Middle frontal gyrus (tissue), 1 donor: ENCODE results near the gene INSRR.

Experiments
- DNase-seq: peaks from one replicate; pipeline ENCODE4 v3.0.0-alpha.2; 2015; ENCODE audit warnings: low spot score; ENCODE audit errors: extremely low spot score

The INSRR gene

DNA sequence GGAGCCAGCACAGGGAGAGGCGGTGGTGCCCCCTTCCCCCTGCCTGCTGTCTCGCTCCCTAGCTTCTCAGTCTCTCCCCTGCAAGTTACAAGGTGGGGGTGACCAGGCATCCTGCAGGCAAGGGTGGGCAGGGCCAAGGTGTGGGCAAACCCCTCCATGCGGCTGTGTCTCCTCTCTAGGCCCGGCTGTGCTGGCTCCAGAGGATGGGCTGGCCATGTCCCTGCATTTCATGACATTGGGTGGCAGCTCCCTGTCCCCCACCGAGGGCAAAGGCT is 16.4 kb upstream of the INSRR start:
- DNase-seq: no peak

GRCh38 chr1:156874572-156875340 is 15.8 kb upstream of the INSRR start:
- no peak for DNase-seq

DNA sequence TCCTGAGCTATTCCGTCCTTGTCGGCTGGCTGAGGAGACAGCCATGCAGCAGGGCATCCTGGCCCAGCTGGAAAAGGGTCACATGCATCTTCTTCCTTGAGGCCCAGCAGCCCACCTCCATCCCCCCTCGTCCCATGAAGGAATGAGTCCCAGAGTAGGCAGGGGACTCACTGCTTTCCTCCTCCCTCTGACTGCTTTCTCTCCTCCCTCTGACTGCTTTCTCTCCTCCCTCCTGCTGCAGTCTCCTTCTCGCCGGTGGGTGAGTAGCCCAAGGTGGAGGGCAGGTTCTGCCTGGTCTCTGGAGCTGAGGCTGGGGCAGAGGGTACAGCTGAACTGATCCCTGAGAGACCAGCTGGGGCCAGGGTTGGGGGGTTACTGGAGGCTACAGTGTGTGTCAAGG is 15.2 kb upstream of the INSRR start:
- no peak for DNase-seq

GRCh38 chr1:156873659-156874058 is 14.7 kb upstream of the INSRR start:
- no peak for DNase-seq

GRCh38 chr1:156869455-156869854 is 10.5 kb upstream of the INSRR start:
- no peak for DNase-seq

GRCh38 chr1:156868341-156868740 is 9.4 kb upstream of the INSRR start:
- no peak for DNase-seq

DNA sequence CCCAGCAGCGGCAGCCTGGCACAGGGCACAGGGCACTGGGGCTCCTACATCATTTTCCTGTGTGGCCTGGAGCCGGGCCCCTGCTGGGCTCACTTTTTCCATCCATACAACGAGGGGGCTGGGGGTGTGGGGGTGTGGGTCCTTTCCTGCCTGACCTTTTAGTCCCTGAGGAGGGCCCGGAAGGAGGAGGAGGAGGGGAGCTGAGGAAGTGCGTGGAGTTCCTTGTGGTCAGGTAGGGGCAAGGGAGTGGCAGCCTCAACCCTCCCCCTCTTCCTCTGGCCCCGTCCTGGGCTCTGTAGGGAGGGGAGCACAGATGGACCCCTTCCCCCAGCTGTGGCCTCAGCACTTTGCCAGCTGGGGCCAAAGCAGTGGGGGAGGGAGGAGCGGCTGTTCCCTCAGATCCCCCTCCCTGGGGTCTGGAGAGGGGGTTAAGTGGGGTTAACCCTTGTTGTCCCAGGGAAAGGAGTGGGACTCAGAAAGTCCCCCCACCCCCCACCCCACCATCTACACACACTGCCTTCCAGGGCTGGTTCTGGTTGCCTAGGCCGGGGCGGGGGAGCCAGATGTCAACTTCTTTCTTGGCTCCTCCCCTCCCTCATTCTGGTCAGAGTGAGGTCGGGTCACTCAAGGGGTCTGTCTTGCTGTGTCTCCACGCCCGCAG is 7.5 kb upstream of the INSRR start:
- no peak for DNase-seq

DNA sequence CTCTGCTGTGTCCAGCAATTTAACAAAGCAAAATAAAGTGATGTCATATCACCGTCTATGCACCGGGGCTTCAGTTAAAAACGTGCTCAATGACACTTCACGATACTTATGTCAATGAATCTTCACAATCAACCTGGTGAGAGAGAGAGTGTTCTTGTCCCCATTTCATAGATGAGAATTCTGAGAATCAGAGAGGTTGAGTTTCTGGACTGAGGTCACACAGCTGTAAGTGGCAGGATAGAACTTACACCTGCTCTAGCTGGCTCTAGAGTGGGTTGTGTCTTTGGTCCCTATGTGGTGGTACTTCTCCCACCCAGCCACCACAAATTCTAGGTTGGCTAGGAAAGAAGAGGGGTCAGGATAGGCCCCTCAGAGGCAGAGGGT is 6.9 kb upstream of the INSRR start:
- DNase-seq: no peak

DNA sequence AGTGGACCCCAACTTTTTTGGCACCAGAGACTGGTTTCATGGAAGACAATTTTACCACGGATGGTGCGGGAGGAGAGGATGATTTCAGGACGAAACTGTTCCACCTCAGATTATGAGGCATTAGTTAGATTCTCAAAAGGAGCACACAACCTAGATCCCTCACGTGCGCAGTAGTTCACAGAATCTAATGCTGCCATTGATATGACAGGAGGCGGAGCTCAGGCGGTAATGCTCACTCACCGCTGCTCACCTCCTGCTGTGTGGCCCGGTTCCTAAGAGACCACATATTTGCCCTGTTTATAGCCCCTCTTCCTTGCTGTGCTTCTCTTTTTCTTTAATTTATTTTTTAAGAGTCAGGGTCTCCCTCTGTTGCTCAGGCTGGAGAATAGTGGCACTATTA is 6.3 kb upstream of the INSRR start:
- DNase-seq: no peak

GRCh38 chr1:156864796-156865195 is 5.9 kb upstream of the INSRR start:
- no peak for DNase-seq

DNA sequence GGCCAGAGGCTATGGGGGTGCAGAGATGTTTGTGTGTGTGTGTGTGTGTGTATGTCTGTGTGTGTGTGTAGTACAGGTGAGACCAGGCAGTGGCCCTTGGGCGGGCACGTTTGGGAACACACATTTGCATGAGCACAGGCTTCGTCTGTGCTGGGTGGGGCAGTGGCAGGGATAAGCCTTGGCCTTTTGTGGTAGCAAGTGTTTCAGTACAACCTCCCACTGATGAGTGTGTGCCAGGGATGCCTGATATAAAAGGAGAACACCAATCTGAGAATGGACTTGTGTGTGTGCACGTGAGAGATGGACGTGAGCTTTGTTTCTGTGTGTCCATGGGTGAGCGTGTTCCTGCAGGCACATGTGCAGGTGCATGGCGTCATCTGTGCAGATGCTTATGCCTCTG is 4.7 kb upstream of the INSRR start:
- no peak for DNase-seq

DNA sequence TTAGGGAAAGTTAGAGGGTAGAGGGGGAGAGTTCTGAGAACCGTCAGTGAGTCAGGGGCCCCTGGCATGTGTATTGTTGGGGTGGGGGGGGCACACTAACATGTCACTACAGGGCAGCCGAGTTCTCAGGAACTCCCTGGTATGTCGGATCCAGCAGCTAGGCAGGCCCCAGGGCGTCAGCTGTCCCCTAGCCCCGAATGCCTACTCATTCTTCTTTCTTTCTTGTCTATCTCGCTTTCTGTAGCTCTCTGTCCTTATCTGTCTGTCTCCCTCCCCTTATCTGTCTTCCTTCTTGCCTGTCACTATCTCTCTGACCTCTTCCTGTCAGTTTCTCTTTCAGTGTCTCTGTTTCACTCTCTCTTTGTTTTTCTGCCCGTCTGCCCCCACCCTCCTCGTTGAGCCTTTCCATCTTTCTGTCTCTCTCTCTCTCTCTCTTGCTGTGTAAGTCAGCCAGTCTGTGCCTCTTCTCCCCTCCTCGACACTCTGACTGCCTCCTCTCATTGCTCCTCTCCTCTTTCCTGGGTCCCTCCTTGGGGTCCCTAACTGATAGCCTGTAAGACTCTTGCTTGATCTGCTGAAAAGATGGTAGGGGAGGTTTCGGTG is 4.2 kb upstream of the INSRR start:
- no peak for DNase-seq

GRCh38 chr1:156862584-156862983 is 3.7 kb upstream of the INSRR start:
- DNase-seq: no peak

GRCh38 chr1:156860628-156861423 is 1.9 kb upstream of the INSRR start, which contains the start of gene NTRK1:
TSS of gene NTRK1 (plus strand) at chr1:156860865. CDS start at chr1:156860935, 70 bp downstream.
- no peak for DNase-seq

GRCh38 chr1:156860113-156860627 is 1.3 kb upstream of the INSRR start:
- peak; percentile 8 for DNase-seq

- DNase-seq: no peak
Measured at GRCh38 chr1:156859523-156860112, 701 bp upstream of the INSRR start.

DNA sequence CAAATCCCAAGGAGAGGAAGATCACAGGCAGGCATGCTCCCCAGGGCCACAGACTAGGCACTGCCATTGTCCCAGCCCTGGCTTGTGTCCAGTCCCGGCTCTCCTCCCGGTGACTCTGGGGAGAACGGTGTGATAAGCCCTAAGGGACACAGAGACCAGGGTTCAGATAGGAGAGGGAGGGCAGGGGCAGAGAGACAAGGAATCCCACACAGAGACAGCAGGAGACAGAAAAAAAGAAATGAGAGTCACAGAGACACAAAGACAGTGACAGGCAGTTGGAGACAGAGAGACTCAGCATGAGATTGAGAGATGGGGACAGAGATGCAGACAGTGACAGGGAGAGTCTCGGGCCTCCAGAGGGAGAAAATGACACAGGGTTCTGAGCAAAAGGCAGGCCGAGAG is 361 bp downstream of the INSRR start:
- DNase-seq: no peak

- no peak for DNase-seq
Measured at GRCh38 chr1:156857532-156857931, 1.4 kb downstream of the INSRR start.

GRCh38 chr1:156856282-156856785 is 2.6 kb downstream of the INSRR start:
- DNase-seq: no peak

DNA sequence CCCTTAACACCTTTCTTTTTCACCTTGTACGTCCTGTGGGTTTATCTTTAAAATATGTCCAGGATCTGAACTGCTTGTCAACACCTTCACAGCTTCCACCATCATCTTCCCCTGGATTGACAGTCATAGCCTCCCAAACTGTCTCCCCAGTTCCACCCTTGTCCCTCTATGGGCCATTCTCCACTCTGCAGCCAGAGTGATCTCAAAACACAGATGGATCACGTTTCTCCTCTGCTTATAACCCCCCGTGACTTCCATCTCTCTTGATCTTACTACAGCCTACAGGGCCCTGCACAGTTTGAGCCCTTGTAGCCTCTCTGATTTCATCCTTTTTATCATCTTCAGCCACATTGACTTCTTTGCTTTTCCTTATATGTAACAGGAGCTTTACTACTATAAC is 4.3 kb downstream of the INSRR start:
- no peak for DNase-seq

GRCh38 chr1:156853761-156854160 is 5.2 kb downstream of the INSRR start:
- no peak for DNase-seq
